OCI-M2 (cell line): Measurements from ENCODE around the gene PKD1.
A peak's percentile ranks its signal among the peaks of the same experiment; 100 is the strongest.

ENCODE experiments used
- DNase-seq: peaks from one replicate; lab custom pipeline; 2025; ENCODE audit not compliant: unreplicated experiment; lab: John Stamatoyannopoulos, UW

PKD1 gene

DNA sequence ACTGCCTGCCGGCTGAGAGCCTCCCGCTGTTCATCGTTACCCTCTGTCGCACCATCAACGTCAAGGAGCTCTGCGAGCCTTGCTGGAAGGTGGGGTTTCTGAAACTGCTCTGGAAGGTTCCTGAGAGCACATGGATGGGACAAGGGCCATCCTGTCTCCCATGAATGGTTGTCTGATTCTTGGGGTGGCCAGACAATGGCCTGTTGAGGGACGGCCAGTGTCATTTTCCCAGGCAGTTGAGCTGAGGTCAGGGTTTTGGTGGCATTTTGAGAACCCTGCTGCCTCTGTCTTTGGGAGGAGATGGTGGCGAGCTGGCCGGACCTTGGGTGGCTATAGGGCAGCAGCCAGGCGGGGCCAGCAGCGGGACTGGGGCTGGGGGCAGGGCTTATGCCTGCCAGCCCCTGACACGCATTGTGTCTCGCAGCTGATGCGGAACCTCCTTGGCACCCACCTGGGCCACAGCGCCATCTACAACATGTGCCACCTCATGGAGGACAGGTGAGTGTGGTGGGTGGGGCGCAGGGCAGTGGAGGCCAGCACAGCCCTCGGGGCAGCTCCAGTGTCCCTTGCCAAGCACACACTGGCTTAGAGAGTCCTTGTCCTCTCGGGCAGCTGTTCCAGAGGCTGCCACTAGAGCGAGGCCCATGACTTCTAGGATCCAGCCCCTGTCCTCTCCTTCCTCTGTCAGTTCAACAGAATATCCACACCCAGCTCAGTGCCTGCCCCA, 78.9 kb downstream of the PKD1 start:
- no peak for DNase-seq

DNA sequence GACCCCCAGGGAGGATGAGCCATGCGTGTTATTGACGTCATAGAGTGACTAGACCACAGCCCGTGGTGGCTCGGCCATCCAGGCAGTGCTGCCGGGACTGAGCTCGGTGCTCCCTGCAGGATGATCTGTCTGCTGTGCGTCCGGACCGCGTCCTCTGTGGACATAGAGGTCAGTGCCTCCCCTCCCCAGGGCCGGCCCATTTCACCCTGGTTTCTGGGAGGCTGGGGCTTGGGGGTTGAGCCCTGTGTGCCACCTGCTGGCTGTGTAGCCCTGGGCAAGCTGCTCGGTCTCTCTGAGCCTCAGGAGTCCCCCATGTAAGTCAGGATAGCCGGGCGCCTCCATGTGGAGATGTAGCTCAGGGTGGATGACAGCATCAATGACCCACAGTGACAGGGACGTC, 79.6 kb downstream of the PKD1 start:
- no peak for DNase-seq

DNA sequence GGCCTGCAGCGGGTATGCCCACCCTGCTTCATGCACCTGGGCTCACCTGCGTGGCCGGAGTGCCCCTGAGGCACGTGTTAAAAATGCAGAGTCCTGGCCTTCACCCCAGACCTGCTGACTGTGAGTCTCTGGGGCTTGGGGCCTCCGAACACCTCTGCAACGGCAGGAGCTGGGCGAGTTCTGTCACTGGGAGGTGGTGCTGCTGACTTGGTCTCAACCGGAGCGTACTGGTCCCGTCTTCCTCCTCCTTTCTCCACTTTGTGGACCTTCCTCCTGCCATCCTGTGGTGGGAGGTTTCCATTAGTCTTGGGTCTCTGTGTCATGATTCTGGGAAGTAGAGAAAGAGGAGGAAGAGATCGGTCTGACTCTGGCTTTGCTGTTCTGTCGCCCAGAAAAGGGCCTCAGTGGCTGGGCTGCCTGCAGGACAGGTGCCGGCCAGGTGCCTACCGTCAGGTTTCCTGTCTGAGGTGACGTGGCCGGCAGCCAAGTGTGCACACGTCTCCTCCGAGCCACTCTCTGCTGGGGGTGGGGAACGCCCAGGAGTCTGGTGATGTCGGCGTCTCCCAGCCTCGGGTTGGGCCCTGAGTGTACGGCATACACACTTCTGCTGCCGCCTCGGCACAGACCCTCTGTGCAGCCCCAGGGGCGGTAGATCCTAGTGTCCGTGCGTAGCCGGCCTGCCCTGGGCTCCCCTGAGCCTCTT, 81.0 kb downstream of the PKD1 start:
- no peak for DNase-seq

DNA sequence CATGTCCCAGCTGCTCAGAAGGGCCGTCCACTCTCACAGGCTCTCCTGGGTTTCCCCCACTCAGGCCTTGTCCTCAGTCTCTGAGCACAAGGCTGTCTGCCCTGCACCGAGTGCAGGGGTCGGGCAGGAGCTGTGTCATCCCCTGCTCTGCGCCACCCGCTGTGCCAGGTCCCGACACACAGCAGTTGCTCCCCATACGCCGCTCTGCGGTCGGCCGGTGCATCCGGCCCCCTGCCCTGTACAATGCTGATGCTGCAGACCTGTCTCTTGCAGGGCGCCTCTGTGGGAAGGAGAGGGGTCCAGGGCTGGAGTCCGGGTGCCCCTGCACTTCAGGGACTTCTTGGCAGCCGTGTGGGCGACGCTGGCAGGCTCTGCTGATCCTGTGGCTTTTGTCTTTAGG, 81.8 kb downstream of the PKD1 start:
- no peak for DNase-seq

DNA sequence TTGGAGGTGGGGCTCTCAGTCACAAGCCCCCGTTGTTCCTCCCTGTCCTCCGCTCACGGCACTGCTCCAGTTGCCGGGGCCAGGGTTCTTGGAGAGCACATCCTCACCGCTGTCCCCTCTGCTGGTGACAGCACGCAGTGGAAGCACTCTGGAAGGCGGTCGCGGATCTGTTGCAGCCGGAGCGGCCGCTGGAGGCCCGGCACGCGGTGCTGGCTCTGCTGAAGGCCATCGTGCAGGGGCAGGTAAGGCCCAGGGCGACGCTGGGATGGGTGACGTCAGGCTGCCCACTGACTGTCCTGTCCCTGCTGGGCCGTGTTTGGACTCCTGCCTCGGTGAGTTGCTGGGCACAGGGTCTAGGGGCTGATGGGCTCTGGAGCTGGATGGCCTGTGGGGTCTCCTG, 82.5 kb downstream of the PKD1 start:
- no peak for DNase-seq

DNA sequence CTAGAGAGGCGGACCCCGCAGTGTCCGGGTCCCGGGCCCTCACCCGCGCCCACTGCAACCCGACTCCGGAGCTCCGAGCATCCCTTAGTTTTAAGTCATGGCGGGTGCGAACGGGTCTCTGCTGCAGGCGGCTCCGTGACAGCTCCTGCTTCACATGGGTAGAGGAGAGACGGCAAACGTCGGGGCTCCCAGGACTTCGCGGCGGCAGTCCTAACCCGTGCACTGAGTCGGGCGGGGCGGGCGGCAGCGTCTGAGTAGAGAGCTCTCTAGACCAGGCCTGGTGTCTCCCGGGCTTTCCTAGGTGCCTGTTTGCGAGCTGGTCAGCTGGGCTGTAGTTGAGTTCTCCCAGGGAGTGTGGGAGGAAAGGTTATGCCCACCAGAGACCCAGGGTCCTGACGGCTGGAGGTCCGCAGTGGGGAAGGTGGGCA, 87.6 kb downstream of the PKD1 start:
- DNase-seq, result no peak

DNA sequence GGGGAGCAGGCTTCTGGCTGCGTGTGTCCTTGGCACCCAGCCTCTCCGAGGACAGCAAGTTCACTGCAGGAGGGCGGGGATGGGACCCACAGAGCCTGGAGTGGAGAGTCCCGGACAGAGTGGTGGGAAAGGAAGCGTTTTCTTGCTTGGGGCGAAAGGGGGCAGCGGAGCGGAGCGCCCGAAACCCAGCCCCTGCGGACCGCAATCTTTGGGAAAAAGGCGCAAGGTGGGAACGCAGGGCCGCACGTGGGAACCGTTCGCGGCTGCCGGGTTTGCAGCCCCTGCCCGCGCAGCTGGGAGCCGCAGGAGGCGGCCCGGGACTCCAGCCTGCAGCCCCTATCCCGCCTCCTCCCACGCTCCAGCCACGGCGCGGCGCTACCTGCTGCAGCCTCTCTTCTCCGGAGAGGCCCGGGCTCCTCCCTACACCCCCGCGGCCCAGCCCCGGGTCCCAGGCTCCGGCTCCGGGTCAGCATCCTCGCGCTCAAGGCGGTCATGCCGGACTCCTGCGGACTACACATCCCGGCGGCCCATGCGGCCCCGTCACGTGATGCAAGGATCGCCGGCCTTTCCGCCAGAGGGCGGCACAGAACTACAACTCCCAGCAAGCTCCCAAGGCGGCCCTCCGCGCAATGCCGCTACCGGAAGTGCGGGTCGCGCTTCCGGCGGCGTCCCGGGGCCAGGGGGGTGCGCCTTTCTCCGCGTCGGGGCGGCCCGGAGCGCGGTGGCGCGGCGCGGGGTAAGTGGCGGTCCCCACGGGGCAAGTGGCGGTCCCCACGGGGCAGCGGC, 88.2 kb downstream of the PKD1 start, which contains the start of the genes NTHL1 and TSC2:
Gene NTHL1, minus strand, starts transcription at position 505 of the 786 bp plus-strand sequence. Its CDS starts 11 bp downstream, at position 494.
Gene TSC2, plus strand, starts transcription at position 656 of the 786 bp plus-strand sequence. CDS start 631 bp downstream, outside the sequence.
- peak; percentile 64 for DNase-seq

DNA sequence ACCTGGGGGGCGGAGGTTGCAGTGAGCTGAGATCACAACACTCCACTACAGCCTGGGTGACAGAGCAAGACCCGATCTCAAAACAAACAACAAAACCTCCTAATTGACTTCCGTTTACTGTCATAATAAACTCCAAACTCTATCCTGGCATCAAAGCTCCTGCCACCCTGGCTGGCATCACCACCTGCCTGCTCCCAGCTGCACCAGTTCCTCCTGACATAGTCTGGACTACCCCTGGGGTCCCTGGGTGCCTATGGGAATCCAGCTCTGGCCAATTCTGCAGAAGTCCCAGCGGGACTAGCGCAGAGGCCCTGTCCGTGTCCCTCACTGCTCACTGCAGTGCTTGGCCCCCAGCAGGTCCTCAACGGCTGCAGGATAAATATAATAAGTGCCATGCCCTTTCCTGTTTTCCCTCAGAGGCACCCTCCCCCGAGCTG, 88.8 kb downstream of the PKD1 start:
- DNase-seq, result no peak

DNA sequence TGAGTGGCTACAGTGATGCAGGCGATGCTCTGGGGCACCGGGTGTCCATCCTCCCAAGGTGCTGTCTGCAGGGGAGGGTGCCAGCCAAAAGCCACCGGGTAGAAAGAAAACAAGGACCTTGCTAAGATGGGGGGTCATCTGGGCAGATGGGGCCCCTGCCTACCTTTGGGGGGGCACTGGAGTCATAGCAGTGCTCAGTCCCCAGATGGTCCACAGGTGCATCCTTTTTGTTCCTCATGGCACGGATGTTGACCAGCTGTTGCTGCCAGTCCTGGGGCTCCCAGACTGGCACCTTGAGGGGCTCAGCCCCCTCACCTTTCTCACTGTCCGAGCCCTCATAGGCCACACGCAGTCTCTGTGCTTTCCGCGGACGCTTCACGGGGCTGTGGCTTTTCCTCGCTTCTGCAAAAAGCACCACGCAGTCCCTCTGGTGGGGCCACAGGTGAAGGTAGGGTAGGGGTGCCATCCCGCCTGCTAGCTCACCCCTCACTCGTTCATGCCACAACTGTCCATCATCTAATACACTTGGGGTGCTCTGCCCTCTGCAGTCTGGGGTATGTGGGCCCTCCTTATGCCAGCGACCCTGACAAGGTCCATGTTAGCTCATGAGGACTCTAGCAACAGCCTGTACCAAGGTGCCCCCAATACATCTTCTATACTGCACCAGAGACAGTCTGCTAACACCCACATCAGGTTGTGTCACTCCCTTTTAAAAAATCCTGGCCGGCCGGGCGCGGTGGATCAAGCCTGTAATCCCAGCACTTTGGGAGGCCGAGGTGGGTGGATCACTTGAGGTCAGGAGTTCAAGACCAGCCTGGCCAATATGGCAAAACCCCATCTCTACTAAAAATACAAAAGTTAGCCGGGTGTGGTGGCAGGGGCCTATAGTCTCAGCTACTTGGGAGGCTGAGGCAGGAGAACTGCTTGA, 89.5 kb downstream of the PKD1 start:
- no peak for DNase-seq

DNA sequence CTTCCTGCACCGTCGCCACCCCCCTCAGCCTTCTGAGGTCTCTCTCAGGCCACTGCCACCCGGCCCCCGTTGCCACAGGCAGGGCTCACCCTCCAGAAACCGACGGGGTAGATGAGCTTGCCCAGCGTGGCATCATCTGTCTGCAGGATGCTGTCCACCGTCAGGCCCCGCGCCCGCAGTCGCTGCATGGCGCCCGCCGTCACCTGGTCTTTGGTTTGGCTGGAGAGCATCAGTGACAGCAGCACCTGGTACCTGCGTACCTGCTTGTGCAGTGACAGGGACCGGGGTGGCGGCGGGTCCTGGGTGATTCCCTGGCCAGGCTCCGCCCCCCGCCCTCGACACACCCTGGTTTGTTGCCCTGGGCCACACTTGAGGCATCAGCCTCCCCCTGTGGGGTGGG, 91.2 kb downstream of the PKD1 start:
- DNase-seq, result no peak

DNA sequence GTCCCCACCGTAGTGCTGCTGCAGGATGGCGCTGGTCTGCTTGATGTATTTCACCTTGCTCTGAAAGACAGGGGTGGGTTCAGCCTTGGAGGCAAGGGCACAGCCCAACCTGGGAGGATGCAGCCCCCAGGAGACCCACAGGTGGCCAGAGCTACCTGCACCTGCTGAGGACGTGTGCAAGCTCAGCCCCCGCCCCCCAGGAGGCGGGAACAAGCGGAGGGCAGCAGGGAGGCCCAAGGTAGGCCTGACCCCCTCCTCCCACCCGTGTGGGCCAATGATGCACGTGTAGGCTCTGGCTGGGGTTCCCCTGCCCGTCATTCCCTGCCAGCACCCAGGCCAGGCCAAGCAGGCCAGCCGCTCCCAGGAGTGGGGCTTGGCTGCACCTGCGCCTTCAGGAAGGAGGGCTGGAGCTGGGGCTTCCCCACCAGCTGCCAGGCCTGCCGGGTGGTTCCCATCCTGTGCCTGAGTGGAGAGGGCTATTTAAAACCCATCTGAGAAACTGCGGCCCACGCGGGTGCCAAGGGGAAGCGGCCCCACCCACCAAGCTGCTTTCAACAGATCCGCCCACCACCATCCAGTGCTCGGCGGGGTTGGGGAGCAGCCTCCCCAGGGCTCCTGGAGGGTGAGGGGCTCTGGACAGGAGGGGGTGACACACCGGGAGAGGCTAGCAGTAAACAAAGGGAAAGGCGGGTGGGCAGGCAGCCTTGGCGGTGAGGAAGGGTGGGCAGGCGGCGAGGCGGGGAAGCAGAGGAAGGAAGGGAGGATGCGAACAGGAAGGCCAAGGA, 91.8 kb downstream of the PKD1 start:
- no peak for DNase-seq

DNA sequence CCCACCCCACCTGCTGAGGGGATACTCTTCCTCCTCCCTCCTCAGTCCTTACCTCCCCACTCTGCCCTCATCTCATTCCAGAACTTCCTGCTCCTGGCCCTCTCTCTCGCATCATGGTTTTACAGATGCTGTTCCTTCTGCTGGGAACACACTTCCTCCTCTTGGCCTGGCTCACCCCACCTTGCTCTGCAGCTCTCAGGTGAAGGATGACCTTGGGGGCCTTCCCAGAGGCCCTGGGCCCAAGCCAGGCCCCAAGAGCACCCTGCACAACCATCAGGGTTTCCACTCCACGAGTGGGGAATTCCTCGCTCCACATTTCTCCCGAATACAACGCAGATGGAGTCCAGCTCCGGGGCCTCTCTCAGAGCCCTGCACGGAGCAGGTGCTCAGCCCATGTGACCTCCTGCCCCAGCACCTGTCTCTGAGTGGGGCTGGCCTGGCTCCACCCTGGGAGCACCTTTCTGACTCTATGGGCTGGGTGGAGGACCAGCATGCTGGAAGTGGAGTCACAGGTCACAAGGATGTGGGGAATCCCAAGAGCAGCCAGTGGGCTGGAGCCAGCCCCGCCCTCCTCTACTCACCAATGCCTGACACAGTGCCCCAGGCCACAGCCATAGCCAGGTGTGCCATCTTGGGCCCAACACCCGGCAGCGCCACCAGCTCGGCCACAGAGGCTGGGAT, 92.6 kb downstream of the PKD1 start:
- no peak for DNase-seq

DNA sequence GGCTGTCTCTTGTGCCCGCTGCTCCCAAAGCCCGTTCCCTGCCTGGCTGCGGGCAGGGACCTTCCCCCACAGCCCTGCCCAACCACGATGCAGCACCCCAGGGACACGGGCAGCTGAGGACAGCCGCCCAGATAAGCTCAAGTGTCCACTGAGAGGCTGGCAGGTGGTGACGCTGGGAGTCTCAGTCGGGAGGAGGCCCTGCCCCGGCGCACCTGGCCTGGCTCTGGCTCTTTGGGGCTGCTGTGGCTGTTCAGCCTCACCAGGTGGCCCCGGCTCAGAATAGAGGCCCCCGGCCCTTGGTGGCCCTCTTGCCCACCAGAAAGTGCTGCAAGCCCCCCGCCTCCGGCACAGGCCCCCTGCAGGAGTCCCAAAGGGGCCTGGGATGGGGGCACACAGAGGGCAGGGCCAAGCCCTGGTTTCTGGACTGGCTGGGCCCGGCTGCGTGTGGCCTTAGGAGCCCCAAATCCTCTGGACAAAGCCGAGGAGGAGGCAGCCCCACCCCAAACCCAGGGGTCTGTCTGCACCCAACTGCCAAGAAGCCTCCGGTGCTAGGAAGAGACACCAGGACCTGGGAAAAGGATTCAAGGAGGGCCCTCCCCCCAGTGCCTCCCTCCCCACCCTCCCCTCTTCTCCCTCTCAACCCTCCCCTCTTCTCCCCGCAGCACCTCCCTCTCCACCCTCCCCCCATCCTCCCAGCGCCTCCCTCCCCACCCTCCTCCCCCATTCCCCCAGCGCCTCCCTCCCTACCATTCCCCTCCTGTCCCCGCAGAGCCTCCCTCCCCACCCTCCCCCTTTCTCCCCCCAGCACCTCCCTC, 93.3 kb downstream of the PKD1 start:
- no peak for DNase-seq

DNA sequence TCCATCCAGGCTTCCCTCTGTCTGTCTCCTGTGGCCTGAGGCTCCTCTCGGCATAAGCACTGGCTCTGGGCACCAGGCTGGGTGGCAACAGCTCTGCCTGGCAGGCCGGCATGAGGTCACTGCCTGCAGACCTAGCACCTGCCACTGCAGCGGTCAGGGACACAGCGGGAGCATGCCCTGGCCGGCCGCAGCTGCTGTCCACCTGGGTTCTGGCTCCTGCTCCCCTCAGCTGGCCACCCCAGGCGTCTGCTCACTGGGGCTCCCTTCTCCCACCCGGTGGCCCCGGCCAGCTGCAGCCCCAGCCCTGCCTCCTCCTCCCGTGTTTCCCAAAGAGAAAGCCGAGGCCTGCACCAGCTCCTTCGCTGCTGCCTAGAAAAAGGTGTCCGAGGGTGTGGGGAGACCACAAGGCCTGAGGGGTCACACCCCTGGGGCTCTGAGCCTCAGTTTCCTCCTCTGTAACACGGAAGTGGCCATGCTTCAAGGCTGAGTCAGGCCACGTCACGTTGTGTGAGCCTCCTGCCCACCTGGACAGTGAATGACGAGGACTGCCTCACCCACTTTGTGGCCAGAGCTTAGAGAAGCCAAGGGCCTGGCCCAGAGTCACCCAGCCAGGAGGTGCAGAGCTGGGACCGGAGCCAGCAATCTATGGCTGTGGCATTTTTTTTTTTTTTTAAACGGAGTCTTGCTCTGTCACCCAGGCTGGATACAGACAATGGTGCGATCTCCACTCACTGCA, 94.7 kb downstream of the PKD1 start:
- no peak for DNase-seq

DNA sequence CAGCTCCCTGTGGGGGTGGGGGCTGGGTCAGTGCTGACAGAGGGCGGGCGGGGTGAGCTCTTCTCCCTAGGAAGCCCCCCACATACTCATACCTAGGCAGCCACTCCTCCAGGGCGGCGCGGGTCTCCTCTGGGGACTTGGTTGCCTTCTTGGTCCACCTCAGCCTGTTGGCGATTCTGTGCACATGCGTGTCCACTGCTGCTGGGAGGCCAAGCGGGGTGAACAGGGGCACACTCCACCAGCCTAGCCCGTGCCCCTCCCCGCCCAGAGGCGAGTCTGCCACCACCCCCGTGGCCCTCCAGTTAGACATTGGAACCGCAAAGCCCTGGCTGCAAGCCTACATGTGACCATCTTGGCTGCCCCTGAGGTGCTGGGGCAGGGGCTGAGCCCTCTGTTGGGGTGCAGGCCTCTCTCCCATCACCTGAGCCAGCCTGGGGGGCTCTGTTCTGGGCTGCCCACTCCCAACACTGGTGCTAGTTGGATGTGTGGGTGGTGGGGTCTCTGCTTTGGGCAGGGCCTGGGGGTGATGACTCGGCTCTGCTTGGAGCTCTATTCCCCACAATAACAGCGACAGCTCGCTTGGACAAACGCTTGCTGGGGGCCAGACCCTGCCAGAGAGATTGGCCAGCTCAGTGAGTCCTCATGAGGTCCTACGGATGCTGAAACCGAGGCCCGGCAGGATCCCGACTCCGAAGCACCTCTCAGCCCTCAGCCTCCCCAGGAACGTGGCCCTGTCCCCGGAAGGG, 95.5 kb downstream of the PKD1 start:
- no peak for DNase-seq

DNA sequence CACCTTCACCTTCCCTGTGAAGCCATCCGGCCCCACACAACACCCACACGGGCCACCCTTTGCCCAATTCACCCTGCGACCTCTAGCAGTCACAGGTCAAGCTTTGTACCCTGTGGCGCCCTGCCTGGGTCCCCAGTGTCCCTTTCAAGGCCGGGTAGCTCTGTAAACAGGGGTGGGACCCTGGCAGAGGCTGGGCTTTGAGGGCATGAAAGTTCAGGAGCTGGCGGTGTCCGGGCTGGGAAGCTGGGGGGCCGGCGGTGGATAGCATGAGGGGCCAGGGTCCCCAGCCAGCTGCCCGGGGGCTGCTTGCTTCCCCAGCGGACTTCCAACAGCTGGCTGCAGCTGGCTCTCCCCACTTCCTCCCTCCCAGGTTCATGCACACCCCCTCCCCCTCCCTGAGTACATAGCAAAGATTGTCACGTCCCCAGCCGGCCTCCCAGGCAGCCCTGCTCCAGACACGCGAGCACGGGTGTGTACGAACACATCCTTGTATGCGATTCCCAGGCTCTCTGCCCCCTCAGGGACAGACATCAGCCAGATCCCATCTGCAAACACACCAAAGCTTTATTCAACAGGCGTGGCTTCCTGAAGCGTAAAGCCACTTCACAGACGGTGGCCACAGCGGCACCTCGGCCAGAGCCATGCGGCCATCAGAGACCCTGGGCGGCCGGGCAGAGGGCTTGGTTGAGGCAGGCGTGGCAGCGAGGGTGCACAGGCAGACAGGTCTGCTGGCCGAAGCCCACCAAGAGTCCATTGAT, 96.2 kb downstream of the PKD1 start:
- DNase-seq, result no peak
